GM12865 (cell line): ENCODE results near the gene NEUROG1.
A peak's percentile ranks its signal among the peaks of the same experiment; 100 is the strongest.

Experiments
- DNase-seq: peaks from one replicate; pipeline ENCODE4 v3.0.0; 2010; ENCODE audit warnings: low read depth
- H3K4me3 ChIP-seq: 2 replicates; pipeline ENCODE4 v1.5.1; 2011; ENCODE audit warnings: mild to moderate bottlenecking, low read depth, low read length, control low read depth
- CTCF ChIP-seq: IDR thresholded peaks from 2 replicates; pipeline ENCODE4 v1.5.1; 2011; ENCODE audit warnings: low read length, control low read depth, low read depth, inconsistent platforms; ENCODE audit not compliant: insufficient read depth; ENCODE audit errors: missing control alignments

Gene NEUROG1

GRCh38 chr5:135577421-135577820, 41.7 kb upstream of the NEUROG1 start:
- TF ChIP-seq CTCF = no peak
- H3K4me3 ChIP-seq = no peak overlapping the region
- no peak for DNase-seq

GRCh38 chr5:135576075-135576599, 40.4 kb upstream of the NEUROG1 start:
- no peak overlapping the region for H3K4me3 ChIP-seq
- DNase-seq = no peak
- no peak for TF ChIP-seq CTCF

GRCh38 chr5:135574493-135574892, 38.7 kb upstream of the NEUROG1 start:
- no peak overlapping the region for H3K4me3 ChIP-seq
- DNase-seq = no peak
- no peak for TF ChIP-seq CTCF

GRCh38 chr5:135571902-135572301, 36.1 kb upstream of the NEUROG1 start:
- TF ChIP-seq CTCF = no peak
- no peak overlapping the region for H3K4me3 ChIP-seq
- peak; percentile 27 for DNase-seq

- TF ChIP-seq CTCF = no peak
- H3K4me3 ChIP-seq = no peak overlapping the region
- no peak for DNase-seq
Observed at GRCh38 chr5:135571066-135571609, 35.4 kb upstream of the NEUROG1 start.

GRCh38 chr5:135570453-135570764, 34.6 kb upstream of the NEUROG1 start:
- no peak for TF ChIP-seq CTCF
- no peak overlapping the region for H3K4me3 ChIP-seq
- DNase-seq = no peak

GRCh38 chr5:135569755-135570452, 34.1 kb upstream of the NEUROG1 start:
- H3K4me3 ChIP-seq = no peak overlapping the region
- peak; percentile 46 for DNase-seq
- peak; percentile 45 for TF ChIP-seq CTCF
